GM12892 (cell line): ENCODE data around the gene FN1.

ENCODE experiments used
- POLR2A ChIP-seq: IDR thresholded peaks from 2 replicates; pipeline ENCODE4 v1.6.1; 2011; ENCODE audit warnings: low read depth, low read length, control low read depth
- POLR2AphosphoS5 ChIP-seq: IDR thresholded peaks from 2 replicates; pipeline ENCODE4 v1.6.1; 2011; ENCODE audit warnings: low read depth, low read length, control low read depth
- TAF1 ChIP-seq: IDR thresholded peaks from 2 replicates; pipeline ENCODE4 v1.6.1; 2011; ENCODE audit warnings: low read depth, mild to moderate bottlenecking, control low read depth, low read length, borderline replicate concordance

GRCh38 chr2:215395687-215396460 is 40.0 kb downstream of the FN1 start:
- TF ChIP-seq POLR2A (no peak), TAF1 (no peak), POLR2AphosphoS5 (no peak)
